Stimulated activated naive B cell treated with anti-CD40 and anti-IgM and Interleukin-4, amounts not matched to agents 10 μg/mL and 1 μg/mL and 100 μg/mL, for 72 hours (primary cell): Measurements from ENCODE around the gene RAB4B.
A peak's percentile ranks its signal among the peaks of the same experiment; 100 is the strongest.

Experiments used
- ATAC-seq, 2 donors: fragments of 150-1000 bp; cut with Tn5 transposase; replicated peaks; 2 replicates each; pipeline ENCODE4 v1.10.0; 2021; ENCODE audit warnings: moderate library complexity in 1 of 2
- DNase-seq: peaks from one replicate; pipeline ENCODE4 v3.0.0; 2021
- H3K27ac Mint-ChIP-seq: one replicate; pipeline ENCODE4 v1.8.0; 2022; ENCODE audit warnings: mild to moderate bottlenecking, mixed read lengths
- H3K27me3 Mint-ChIP-seq, 2 donors: one replicate each; pipeline ENCODE4 v1.8.0; 2022; ENCODE audit warnings: mixed read lengths in 2 of 2
- H3K36me3 Mint-ChIP-seq, 2 donors: one replicate each; pipeline ENCODE4 v1.8.0; 2022; ENCODE audit warnings: mixed read lengths in 2 of 2, mild to moderate bottlenecking in 1 of 2
- H3K4me1 Mint-ChIP-seq, 2 donors: one replicate each; pipeline ENCODE4 v1.8.0; 2022; ENCODE audit warnings: mixed read lengths in 2 of 2, mild to moderate bottlenecking in 1 of 2
- H3K4me3 Mint-ChIP-seq, 2 donors: one replicate each; pipeline ENCODE4 v1.8.0; 2022; ENCODE audit warnings: mild to moderate bottlenecking in 2 of 2, mixed read lengths in 2 of 2, moderate library complexity in 1 of 2
- H3K9me3 Mint-ChIP-seq, 2 donors: one replicate each; pipeline ENCODE4 v1.8.0; 2022; ENCODE audit warnings: mixed read lengths in 2 of 2, mild to moderate bottlenecking in 1 of 2

The RAB4B gene

GRCh38 chr19:40800339-40800996, 22.4 kb downstream of the RAB4B start:
- peak overlapping the region; percentile 93 for H3K27ac Mint-ChIP-seq
- H3K27me3 Mint-ChIP-seq: no peaks in the 10 kb centered on the region
- no peak for ATAC-seq
- H3K4me3 Mint-ChIP-seq: peak overlapping the region; percentile 92 to 93
- no peak for DNase-seq
- peaks cover 76 to 86% of the 10 kb centered on the region in 2 donors for H3K4me1 Mint-ChIP-seq
- no peaks in the 10 kb centered on the region for H3K9me3 Mint-ChIP-seq
- peaks cover 48 to 73% of the 10 kb centered on the region in 2 donors for H3K36me3 Mint-ChIP-seq

GRCh38 chr19:40800997-40801377, 22.9 kb downstream of the RAB4B start:
- peaks cover 75 to 91% of the 10 kb centered on the region in 2 donors for H3K4me1 Mint-ChIP-seq
- no peak for DNase-seq

GRCh38 chr19:40801426-40802299, 23.6 kb downstream of the RAB4B start:
- H3K36me3 Mint-ChIP-seq: peaks cover 48 to 80% of the 10 kb centered on the region in 2 donors
- no peaks in the 10 kb centered on the region for H3K9me3 Mint-ChIP-seq
- peak overlapping the region; percentile 98 for H3K27ac Mint-ChIP-seq
- H3K4me1 Mint-ChIP-seq: peaks cover 75 to 91% of the 10 kb centered on the region in 2 donors
- no peak for ATAC-seq
- H3K27me3 Mint-ChIP-seq: no peaks in the 10 kb centered on the region
- DNase-seq: no peak
- H3K4me3 Mint-ChIP-seq: peak overlapping the region; percentile 92 to 93

More at GRCh38 chr19:40800997-40801377, 22.9 kb downstream of the RAB4B start:
- Mint-ChIP-seq H3K9me3 (no peaks in the 10 kb centered on the region), H3K4me3 (peak overlapping the region; percentile 92 to 93), H3K36me3 (peaks cover 48 to 75% of the 10 kb centered on the region in 2 donors), H3K27ac (peak overlapping the region; percentile 93), H3K27me3 (no peaks in the 10 kb centered on the region)
- no peak for ATAC-seq

GRCh38 chr19:40802300-40803169, 24.5 kb downstream of the RAB4B start:
- DNase-seq (no peak), ATAC-seq (no peak)
- peak overlapping the region; percentile 83 to 93 for H3K4me3 Mint-ChIP-seq
- peaks cover 77 to 91% of the 10 kb centered on the region in 2 donors for H3K4me1 Mint-ChIP-seq
- H3K36me3 Mint-ChIP-seq: peaks cover 52 to 81% of the 10 kb centered on the region in 2 donors
- no peaks in the 10 kb centered on the region for H3K9me3 Mint-ChIP-seq
- H3K27ac Mint-ChIP-seq: peak overlapping the region; percentile 98
- H3K27me3 Mint-ChIP-seq: no peaks in the 10 kb centered on the region

- ATAC-seq (no peak), DNase-seq (no peak)
- Mint-ChIP-seq H3K4me1 (peaks cover 77 to 91% of the 10 kb centered on the region in 2 donors), H3K9me3 (no peaks in the 10 kb centered on the region), H3K4me3 (peak overlapping the region; percentile 83 to 93), H3K36me3 (peaks cover 59 to 84% of the 10 kb centered on the region in 2 donors), H3K27me3 (no peaks in the 10 kb centered on the region), H3K27ac (peak overlapping the region; percentile 98)
Observed at GRCh38 chr19:40803170-40803856, 25.3 kb downstream of the RAB4B start.

- Mint-ChIP-seq H3K4me3 (peak overlapping the region; percentile 83 to 93), H3K36me3 (peaks cover 60 to 88% of the 10 kb centered on the region in 2 donors), H3K27ac (peak overlapping the region; percentile 98), H3K27me3 (no peaks in the 10 kb centered on the region), H3K4me1 (peaks cover 76 to 94% of the 10 kb centered on the region in 2 donors), H3K9me3 (no peaks in the 10 kb centered on the region)
- ATAC-seq (peak; percentile 85), DNase-seq (peak; percentile 80)
Observed at GRCh38 chr19:40803857-40804782, 26.1 kb downstream of the RAB4B start.

- Mint-ChIP-seq H3K27ac (peak overlapping the region; percentile 98), H3K36me3 (peaks cover 60 to 91% of the 10 kb centered on the region in 2 donors), H3K9me3 (no peaks in the 10 kb centered on the region), H3K27me3 (no peaks in the 10 kb centered on the region), H3K4me3 (peak overlapping the region; percentile 83 to 93), H3K4me1 (peaks cover 79 to 100% of the 10 kb centered on the region in 2 donors)
- DNase-seq (no peak), ATAC-seq (no peak)
Observed at GRCh38 chr19:40804783-40805242, 26.8 kb downstream of the RAB4B start.

- DNase-seq (no peak), ATAC-seq (no peak)
- H3K36me3 Mint-ChIP-seq: peaks cover 54 to 90% of the 10 kb centered on the region in 2 donors
- peak overlapping the region; percentile 83 to 93 for H3K4me3 Mint-ChIP-seq
- no peaks in the 10 kb centered on the region for H3K9me3 Mint-ChIP-seq
- H3K27ac Mint-ChIP-seq: peak overlapping the region; percentile 98
- no peaks in the 10 kb centered on the region for H3K27me3 Mint-ChIP-seq
- peaks cover 76 to 100% of the 10 kb centered on the region in 2 donors for H3K4me1 Mint-ChIP-seq
Observed at GRCh38 chr19:40805258-40805868, 27.3 kb downstream of the RAB4B start.

GRCh38 chr19:40806423-40807146, 28.5 kb downstream of the RAB4B start:
- H3K27me3 Mint-ChIP-seq: no peaks in the 10 kb centered on the region
- ATAC-seq (peak; percentile 30), DNase-seq (peak; percentile 57)
- H3K36me3 Mint-ChIP-seq: peaks cover 48 to 86% of the 10 kb centered on the region in 2 donors
- H3K27ac Mint-ChIP-seq: peak overlapping the region; percentile 98
- H3K9me3 Mint-ChIP-seq: no peaks in the 10 kb centered on the region
- peak overlapping the region; percentile 51 to 83 for H3K4me3 Mint-ChIP-seq
- peaks cover 73 to 99% of the 10 kb centered on the region in 2 donors for H3K4me1 Mint-ChIP-seq

GRCh38 chr19:40807147-40808020, 29.3 kb downstream of the RAB4B start:
- no peaks in the 10 kb centered on the region for H3K9me3 Mint-ChIP-seq
- H3K27ac Mint-ChIP-seq: peak overlapping the region; percentile 98
- ATAC-seq (no peak), DNase-seq (no peak)
- H3K4me1 Mint-ChIP-seq: peaks cover 73 to 99% of the 10 kb centered on the region in 2 donors
- peak overlapping the region; percentile 51 to 83 for H3K4me3 Mint-ChIP-seq
- H3K27me3 Mint-ChIP-seq: peaks cover 0 to 2% of the 10 kb centered on the region in 2 donors
- peaks cover 40 to 78% of the 10 kb centered on the region in 2 donors for H3K36me3 Mint-ChIP-seq

GRCh38 chr19:40808021-40808325, 29.9 kb downstream of the RAB4B start:
- Mint-ChIP-seq H3K9me3 (no peaks in the 10 kb centered on the region), H3K27me3 (peaks cover 0 to 4% of the 10 kb centered on the region in 2 donors), H3K4me1 (peaks cover 71 to 97% of the 10 kb centered on the region in 2 donors), H3K4me3 (no peak overlapping the region), H3K36me3 (peaks cover 34 to 72% of the 10 kb centered on the region in 2 donors), H3K27ac (peak overlapping the region; percentile 65)
- ATAC-seq (no peak), DNase-seq (no peak)
